Measurements from ENCODE around the gene ARHGAP35.
"Not testable (repeated sequence)": the region's sequence is repeated elsewhere in the genome, so short reads cannot be mapped to it uniquely, and the experiment has no call there.

The ARHGAP35 gene

DNA sequence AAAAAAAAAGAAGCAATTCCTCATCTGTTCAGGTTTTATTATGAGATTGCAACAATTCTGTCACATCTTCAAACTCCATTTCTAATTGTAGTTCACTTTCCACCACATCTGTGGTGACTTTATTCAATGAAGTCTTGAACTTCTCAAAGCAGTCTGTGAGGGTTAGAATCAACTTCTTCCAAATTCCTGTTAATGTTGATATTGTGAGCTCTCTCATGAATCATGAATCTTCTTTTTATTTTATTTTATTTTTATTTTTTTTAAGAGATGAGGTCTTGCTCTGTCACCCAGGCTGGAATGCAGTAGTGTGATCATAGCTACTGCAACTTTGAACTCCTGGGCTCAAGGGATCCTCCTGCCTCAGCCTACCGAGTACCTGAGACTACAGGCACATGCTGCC is 19.6 kb downstream of the ARHGAP35 start:
- no peak for DNase-seq (ENCODE audit: low spot score)
- TF ChIP-seq, protein P1, sequence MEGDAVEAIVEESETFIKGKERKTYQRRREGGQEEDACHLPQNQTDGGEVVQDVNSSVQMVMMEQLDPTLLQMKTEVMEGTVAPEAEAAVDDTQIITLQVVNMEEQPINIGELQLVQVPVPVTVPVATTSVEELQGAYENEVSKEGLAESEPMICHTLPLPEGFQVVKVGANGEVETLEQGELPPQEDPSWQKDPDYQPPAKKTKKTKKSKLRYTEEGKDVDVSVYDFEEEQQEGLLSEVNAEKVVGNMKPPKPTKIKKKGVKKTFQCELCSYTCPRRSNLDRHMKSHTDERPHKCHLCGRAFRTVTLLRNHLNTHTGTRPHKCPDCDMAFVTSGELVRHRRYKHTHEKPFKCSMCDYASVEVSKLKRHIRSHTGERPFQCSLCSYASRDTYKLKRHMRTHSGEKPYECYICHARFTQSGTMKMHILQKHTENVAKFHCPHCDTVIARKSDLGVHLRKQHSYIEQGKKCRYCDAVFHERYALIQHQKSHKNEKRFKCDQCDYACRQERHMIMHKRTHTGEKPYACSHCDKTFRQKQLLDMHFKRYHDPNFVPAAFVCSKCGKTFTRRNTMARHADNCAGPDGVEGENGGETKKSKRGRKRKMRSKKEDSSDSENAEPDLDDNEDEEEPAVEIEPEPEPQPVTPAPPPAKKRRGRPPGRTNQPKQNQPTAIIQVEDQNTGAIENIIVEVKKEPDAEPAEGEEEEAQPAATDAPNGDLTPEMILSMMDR (IDR thresholded peaks at IDR 0.05; ENCODE audit: extremely low read depth, insufficient read depth, missing control alignments), result no peak
- in situ Hi-C loops (cut with MboI; ENCODE audit: low pct_unique_long_range_greater_than_20kb, low sequenced_read_pairs, unreplicated experiment), result no loop called here

DNA sequence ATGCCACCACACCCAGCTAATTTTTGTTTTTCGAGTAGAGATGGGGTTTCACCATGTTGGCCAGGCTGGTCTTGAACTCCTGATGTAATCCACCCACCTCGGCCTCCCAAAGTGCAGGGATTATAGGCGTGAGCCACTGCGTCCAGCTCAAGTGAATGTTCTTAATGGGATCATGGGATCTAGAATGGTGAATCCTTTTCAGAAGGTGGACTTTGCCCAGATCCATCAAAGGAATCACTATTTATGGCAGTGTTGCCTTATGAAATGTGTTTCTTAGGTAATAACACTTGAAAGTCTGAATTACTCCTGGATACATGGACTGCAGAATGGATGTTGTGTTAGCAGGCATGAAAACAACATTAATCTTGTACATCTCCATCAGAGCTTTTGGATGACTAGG is 20.3 kb downstream of the ARHGAP35 start:
- no peak for DNase-seq (ENCODE audit: low spot score)
- in situ Hi-C loops (cut with MboI; ENCODE audit: low pct_unique_long_range_greater_than_20kb, low sequenced_read_pairs, unreplicated experiment), result no loop called here
- TF ChIP-seq, protein P1 (IDR thresholded peaks at IDR 0.05; ENCODE audit: extremely low read depth, insufficient read depth, missing control alignments), result no peak

DNA sequence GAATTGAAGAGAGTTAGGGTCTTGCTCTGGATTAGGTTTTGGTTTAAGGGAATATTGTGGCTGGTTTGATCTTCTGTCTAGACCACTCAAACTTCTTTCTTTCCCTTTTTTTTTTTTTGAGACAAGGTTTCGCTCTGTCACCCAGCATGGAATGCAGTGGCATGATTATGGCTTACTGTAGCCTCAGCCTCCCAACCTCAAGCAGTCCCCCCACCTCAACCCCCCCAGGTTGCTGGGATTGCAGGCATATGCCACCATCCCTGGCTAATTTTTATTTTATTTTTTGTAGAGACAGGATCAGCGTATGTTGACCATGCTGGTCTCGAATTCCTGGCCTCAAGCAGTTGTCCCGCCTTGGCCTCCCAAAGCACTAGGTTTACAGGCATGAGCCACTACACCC is 21.2 kb downstream of the ARHGAP35 start:
- in situ Hi-C loops (cut with MboI; ENCODE audit: low pct_unique_long_range_greater_than_20kb, low sequenced_read_pairs, unreplicated experiment), result no loop called here
- TF ChIP-seq, protein P1 (IDR thresholded peaks at IDR 0.05; ENCODE audit: extremely low read depth, insufficient read depth, missing control alignments), result no peak
- no peak for DNase-seq (ENCODE audit: low spot score)

DNA sequence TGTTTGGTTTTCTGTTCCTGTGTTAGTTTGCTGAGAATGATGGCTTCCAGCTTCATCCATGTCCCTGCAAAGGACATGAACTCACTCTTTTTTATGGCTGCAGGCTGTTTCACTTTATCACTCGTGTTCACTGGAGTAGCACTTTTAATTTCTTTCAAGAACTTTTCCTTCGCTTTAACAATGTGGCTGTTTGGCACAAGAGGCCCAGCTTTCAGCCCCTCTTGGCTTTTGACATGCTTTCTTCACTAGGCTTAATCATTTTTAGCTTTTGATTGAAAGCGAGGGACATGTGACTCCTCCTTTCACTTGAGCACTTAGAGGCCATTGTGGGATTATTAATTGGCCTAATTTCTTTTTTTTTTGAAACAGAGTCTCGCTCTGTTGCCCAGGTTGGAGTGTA is 22.0 kb downstream of the ARHGAP35 start:
- in situ Hi-C loops (cut with MboI; ENCODE audit: low pct_unique_long_range_greater_than_20kb, low sequenced_read_pairs, unreplicated experiment); DNase-seq (ENCODE audit: low spot score): not testable (repeated sequence)

DNA sequence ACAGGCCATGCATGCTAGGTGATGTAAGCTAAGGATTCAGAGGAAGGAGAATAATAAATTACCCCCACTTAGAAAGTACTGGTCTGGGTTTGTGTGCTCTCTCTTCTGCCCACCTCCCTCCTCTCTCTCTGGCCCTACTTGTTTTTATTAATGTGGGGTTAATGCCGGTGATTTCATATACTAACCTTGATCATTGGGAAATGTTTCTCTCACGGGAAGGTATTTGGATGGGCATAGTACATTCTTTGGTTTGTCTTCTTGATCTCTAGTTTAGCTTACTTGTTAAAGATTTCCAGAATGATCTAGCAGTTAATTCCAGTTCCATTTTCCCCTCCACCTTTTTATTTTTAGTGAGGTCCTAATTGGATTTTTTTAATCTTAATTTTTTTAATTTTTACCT is 24.6 kb downstream of the ARHGAP35 start:
- DNase-seq (ENCODE audit: low spot score), result no peak
- in situ Hi-C loops (cut with MboI; ENCODE audit: low pct_unique_long_range_greater_than_20kb, low sequenced_read_pairs, unreplicated experiment), result no loop called here
- TF ChIP-seq, protein P1 (IDR thresholded peaks at IDR 0.05; ENCODE audit: extremely low read depth, insufficient read depth, missing control alignments), result no peak

DNA sequence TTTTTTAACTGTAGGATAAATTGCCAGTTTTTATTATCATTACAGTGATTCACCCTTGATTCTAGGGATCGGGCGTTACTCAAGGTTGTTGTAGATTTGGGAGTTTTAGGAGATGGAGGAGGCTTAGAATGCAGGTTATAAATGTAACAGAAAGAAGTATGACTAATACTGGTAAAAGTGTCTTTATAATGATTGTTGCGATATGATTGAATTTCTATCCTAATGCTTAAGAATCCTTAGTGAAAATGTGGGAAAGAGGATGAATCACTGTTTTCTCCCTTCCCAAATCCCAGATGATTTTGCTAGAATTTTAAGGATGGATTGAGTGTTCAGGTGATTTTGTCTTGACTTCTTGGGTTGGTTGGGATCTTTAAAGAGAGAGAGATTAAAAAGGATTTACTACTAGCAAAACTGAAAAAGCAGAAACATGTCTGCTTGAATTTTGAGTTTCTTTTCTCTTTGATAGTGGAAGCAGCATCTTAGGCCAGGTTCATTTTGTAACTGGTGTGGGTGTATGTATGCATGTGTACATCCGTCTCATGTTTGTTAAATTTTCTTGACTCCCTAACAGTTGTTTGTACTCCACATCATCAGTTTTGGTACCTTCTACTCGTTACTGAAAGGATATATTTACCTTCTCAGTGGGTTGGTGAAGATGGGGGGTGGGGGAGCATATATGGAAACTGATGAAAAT is 25.9 kb downstream of the ARHGAP35 start:
- DNase-seq (ENCODE audit: low spot score), result no peak
- TF ChIP-seq, protein P1 (IDR thresholded peaks at IDR 0.05; ENCODE audit: extremely low read depth, insufficient read depth, missing control alignments), result no peak
- in situ Hi-C loops (cut with MboI; ENCODE audit: low pct_unique_long_range_greater_than_20kb, low sequenced_read_pairs, unreplicated experiment), result no loop called here

DNA sequence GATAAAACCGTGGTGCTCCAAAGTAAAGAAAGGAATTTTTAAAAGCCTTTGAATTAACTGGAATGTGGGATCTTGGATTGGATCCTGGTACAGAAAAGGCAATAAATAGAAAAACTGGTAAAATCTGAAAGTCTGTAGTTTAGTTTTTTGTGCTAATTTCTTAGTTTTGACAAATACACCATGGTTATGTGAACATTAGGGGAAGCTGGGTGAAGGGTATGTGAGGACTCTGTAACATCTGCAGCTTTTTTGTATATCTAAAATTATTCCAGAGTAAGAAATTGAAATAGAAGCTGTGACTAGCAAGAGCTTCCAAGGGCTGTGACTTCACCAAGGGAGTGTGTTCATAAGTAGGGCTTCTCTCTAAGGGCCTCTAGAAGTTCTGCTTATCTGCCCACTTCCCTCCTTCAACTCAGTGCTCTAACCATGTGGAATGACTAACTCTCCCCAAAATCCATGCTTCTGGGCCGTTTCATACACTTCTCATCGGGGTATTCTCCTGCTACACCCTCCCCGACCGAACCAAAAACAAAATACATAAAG is 26.5 kb downstream of the ARHGAP35 start:
- DNase-seq (ENCODE audit: low spot score), result no peak
- TF ChIP-seq, protein P1 (IDR thresholded peaks at IDR 0.05; ENCODE audit: extremely low read depth, insufficient read depth, missing control alignments), result no peak
- in situ Hi-C loops (cut with MboI; ENCODE audit: low pct_unique_long_range_greater_than_20kb, low sequenced_read_pairs, unreplicated experiment), result no loop called here

Measured in GM13977 (cell line).